Measurements from ENCODE around the gene MEGF6.
A peak's percentile ranks its signal among the peaks of the same experiment; 100 is the strongest.
"Not testable (repeated sequence)": the region's sequence is repeated elsewhere in the genome, so short reads cannot be mapped to it uniquely, and the experiment has no call there.

The MEGF6 gene

GRCh38 chr1:3626025-3626424 lies 14.7 kb upstream of the MEGF6 start:
- DNase-seq: no peak

- no peak for DNase-seq
Observed at GRCh38 chr1:3625151-3625907, 14.0 kb upstream of the MEGF6 start.

- peak; percentile 99 for DNase-seq
Observed at GRCh38 chr1:3624200-3625136, 13.2 kb upstream of the MEGF6 start, which contains the start of gene TPRG1L. Gene TPRG1L (plus strand): TSS chr1:3625015. CDS start chr1:3625073, 58 bp downstream.

GRCh38 chr1:3623441-3624199 lies 12.3 kb upstream of the MEGF6 start:
- no peak for DNase-seq

- not testable (repeated sequence) for DNase-seq
Observed at GRCh38 chr1:3622102-3622501, 10.8 kb upstream of the MEGF6 start.

GRCh38 chr1:3621151-3621671 lies 9.9 kb upstream of the MEGF6 start:
- DNase-seq: not testable (repeated sequence)

- DNase-seq: no peak
Observed at GRCh38 chr1:3620708-3621107, 9.4 kb upstream of the MEGF6 start.

GRCh38 chr1:3618881-3619671 lies 7.8 kb upstream of the MEGF6 start:
- DNase-seq: peak; percentile 78

GRCh38 chr1:3618531-3618880 lies 7.2 kb upstream of the MEGF6 start:
- no peak for DNase-seq

- DNase-seq: no peak
Observed at GRCh38 chr1:3617806-3618345, 6.6 kb upstream of the MEGF6 start.

- DNase-seq: no peak
Observed at GRCh38 chr1:3616861-3617260, 5.6 kb upstream of the MEGF6 start.

GRCh38 chr1:3614755-3615742 lies 3.7 kb upstream of the MEGF6 start:
- no peak for DNase-seq

- no peak for DNase-seq
Observed at GRCh38 chr1:3612123-3612522, 815 bp upstream of the MEGF6 start.

GRCh38 chr1:3610527-3611169 lies 660 bp downstream of the MEGF6 start:
- DNase-seq: peak; percentile 67

GRCh38 chr1:3609769-3610526 lies 1.4 kb downstream of the MEGF6 start:
- no peak for DNase-seq

- DNase-seq: no peak
Observed at GRCh38 chr1:3609016-3609768, 2.1 kb downstream of the MEGF6 start.

- DNase-seq: no peak
Observed at GRCh38 chr1:3608154-3608553, 3.2 kb downstream of the MEGF6 start.

GRCh38 chr1:3607703-3608065 lies 3.6 kb downstream of the MEGF6 start:
- no peak for DNase-seq
